H9 (cell line): Measurements from ENCODE around the gene SLC22A17. TPM values are rescaled to one million over a fixed set of nuclear protein-coding genes. Genes with fewer than 3 reads are reported as not detected.

Experiments used
- DNase-seq: peaks from one replicate; pipeline ENCODE4 v3.0.0-alpha.2; 2017
- H2AFZ ChIP-seq: one replicate; pipeline ENCODE4 v1.6.1; 2013; ENCODE audit warnings: mild to moderate bottlenecking, low read length, control low read depth, moderate library complexity
- H2AK5ac ChIP-seq: 2 replicates; pipeline ENCODE4 v1.6.1; 2013; ENCODE audit warnings: low read length, control low read depth, mixed read lengths; ENCODE audit not compliant: insufficient read length
- H2BK120ac ChIP-seq: one replicate; pipeline ENCODE4 v1.6.1; 2013; ENCODE audit warnings: low read depth, mild to moderate bottlenecking, low read length, control low read depth, inconsistent platforms; ENCODE audit not compliant: poor library complexity, severe bottlenecking
- H2BK12ac ChIP-seq: 2 replicates; pipeline ENCODE4 v1.6.1; 2013; ENCODE audit warnings: low read length, control low read depth, mixed read lengths, low read depth; ENCODE audit not compliant: insufficient read length
- H2BK15ac ChIP-seq: 2 replicates; pipeline ENCODE4 v1.6.1; 2013; ENCODE audit warnings: low read depth, low read length, control low read depth
- H2BK20ac ChIP-seq: one replicate; pipeline ENCODE4 v1.6.1; 2013; ENCODE audit warnings: low read depth, mild to moderate bottlenecking, low read length, control low read depth, inconsistent platforms; ENCODE audit not compliant: poor library complexity, severe bottlenecking
- H2BK5ac ChIP-seq: 2 replicates; pipeline ENCODE4 v1.6.1; 2013; ENCODE audit warnings: low read length, control low read depth, mixed read lengths; ENCODE audit not compliant: insufficient read length
- H3K14ac ChIP-seq: 2 replicates; pipeline ENCODE4 v1.6.1; 2013; ENCODE audit warnings: low read length, control low read depth; ENCODE audit not compliant: insufficient read depth
- H3K18ac ChIP-seq: 2 replicates; pipeline ENCODE4 v1.6.1; 2013; ENCODE audit warnings: low read depth, mild to moderate bottlenecking, mixed read lengths, low read length, control low read depth; ENCODE audit not compliant: insufficient read length
- H3K23ac ChIP-seq: 2 replicates; pipeline ENCODE4 v1.6.1; 2013; ENCODE audit warnings: low read length, control low read depth, mixed read lengths, low read depth; ENCODE audit not compliant: insufficient read length
- H3K23me2 ChIP-seq: 2 replicates; pipeline ENCODE4 v1.6.1; 2013; ENCODE audit warnings: low read depth, mild to moderate bottlenecking, mixed read lengths, low read length, control low read depth; ENCODE audit not compliant: insufficient read length, poor library complexity, severe bottlenecking
- H3K27ac ChIP-seq: 2 replicates; pipeline ENCODE4 v1.5.1; 2013; ENCODE audit warnings: low read length, control low read depth, mixed read lengths, low read depth; ENCODE audit not compliant: insufficient read length
- H3K27me3 ChIP-seq: 2 replicates; pipeline ENCODE4 v1.6.1; 2013; ENCODE audit warnings: low read length, control low read depth, inconsistent platforms; ENCODE audit not compliant: insufficient read depth
- H3K4ac ChIP-seq: 2 replicates; pipeline ENCODE4 v1.6.1; 2013; ENCODE audit warnings: low read depth, mild to moderate bottlenecking, control low read depth, inconsistent platforms, low read length, moderate library complexity
- H3K4me1 ChIP-seq: 2 replicates; pipeline ENCODE4 v1.6.1; 2013; ENCODE audit warnings: low read length, control low read depth, inconsistent platforms; ENCODE audit not compliant: insufficient read depth
- H3K4me2 ChIP-seq: 2 replicates; pipeline ENCODE4 v1.6.1; 2013; ENCODE audit warnings: low read length, control low read depth, mixed read lengths; ENCODE audit not compliant: insufficient read length, insufficient read depth
- H3K56ac ChIP-seq: 2 replicates; pipeline ENCODE4 v1.6.1; 2013; ENCODE audit warnings: low read depth, mild to moderate bottlenecking, mixed read lengths, low read length, control low read depth; ENCODE audit not compliant: insufficient read length
- H3K79me1 ChIP-seq: 2 replicates; pipeline ENCODE4 v1.6.1; 2013; ENCODE audit warnings: low read depth, mild to moderate bottlenecking, moderate library complexity, low read length, control low read depth, inconsistent platforms; ENCODE audit not compliant: insufficient read depth, poor library complexity, severe bottlenecking
- H3K79me2 ChIP-seq: 2 replicates; pipeline ENCODE4 v1.6.1; 2013; ENCODE audit warnings: low read length, control low read depth, inconsistent platforms; ENCODE audit not compliant: insufficient read depth
- H3K9ac ChIP-seq: 2 replicates; pipeline ENCODE4 v1.6.1; 2013; ENCODE audit warnings: low read length, control low read depth, mixed read lengths; ENCODE audit not compliant: insufficient read length; ENCODE audit errors: extremely low read depth
- H3K9me3 ChIP-seq: one replicate; pipeline ENCODE4 v1.6.1; 2013; ENCODE audit warnings: low read depth, low read length, inconsistent platforms; ENCODE audit not compliant: control insufficient read depth
- H3T11ph ChIP-seq: one replicate; pipeline ENCODE4 v1.6.1; 2013; ENCODE audit warnings: mild to moderate bottlenecking, low read length, control low read depth, inconsistent platforms
- H4K20me1 ChIP-seq: one replicate; pipeline ENCODE4 v1.6.1; 2013; ENCODE audit not compliant: control insufficient read depth, insufficient read length, insufficient read depth
- H4K5ac ChIP-seq: 2 replicates; pipeline ENCODE4 v1.6.1; 2013; ENCODE audit warnings: low read depth, mild to moderate bottlenecking, mixed read lengths, low read length, control low read depth; ENCODE audit not compliant: insufficient read length
- H4K8ac ChIP-seq: replicated peaks from 2 replicates; pipeline ENCODE4 v1.6.1; 2013; ENCODE audit warnings: low read length, control low read depth, mixed read lengths, low read depth; ENCODE audit not compliant: insufficient read length
- H4K91ac ChIP-seq: 2 replicates; pipeline ENCODE4 v1.6.1; 2013; ENCODE audit warnings: low read depth, mild to moderate bottlenecking, moderate library complexity, mixed read lengths, low read length, control low read depth; ENCODE audit not compliant: insufficient read length
- H3K27ac Mint-ChIP-seq, 3 experiments: 2 replicates in 2 of 3; 3 replicates in 1 of 3; pipeline ENCODE4 v1.8.0; 2020 to 2021; ENCODE audit warnings: mixed read lengths in 3 of 3, mild to moderate bottlenecking in 1 of 3, moderate library complexity in 1 of 3
- H3K27me3 Mint-ChIP-seq: 2 replicates; pipeline ENCODE4 v1.8.0; 2021; ENCODE audit warnings: low read depth, mild to moderate bottlenecking, moderate library complexity, mixed read lengths
- H3K36me3 Mint-ChIP-seq, 3 experiments: 2 replicates in 2 of 3; 3 replicates in 1 of 3; pipeline ENCODE4 v1.8.0; 2020 to 2021; ENCODE audit warnings: low read depth in 3 of 3, mixed read lengths in 3 of 3; ENCODE audit not compliant: insufficient read depth in 1 of 3
- H3K4me1 Mint-ChIP-seq, 2 experiments: 2 replicates each; pipeline ENCODE4 v1.8.0; 2020; ENCODE audit warnings: mixed read lengths in 2 of 2
- H3K4me3 Mint-ChIP-seq, 2 experiments: 2 replicates in 1 of 2; 3 replicates in 1 of 2; pipeline ENCODE4 v1.8.0; 2020 to 2021; ENCODE audit warnings: mild to moderate bottlenecking in 2 of 2, mixed read lengths in 2 of 2, moderate library complexity in 1 of 2
- H3K9me3 Mint-ChIP-seq, 2 experiments: 2 replicates in 1 of 2; 3 replicates in 1 of 2; pipeline ENCODE4 v1.8.0; 2020; ENCODE audit warnings: mild to moderate bottlenecking in 2 of 2, mixed read lengths in 2 of 2, moderate library complexity in 1 of 2
- WGBS: extraction: QIAGEN DNeasy Blood & Tissue Kit; methylation state at CpG from one replicate; pipeline ENCODE4 v1.1.7; 2013; ENCODE audit warnings: missing lambda C conversion rate, low lambda C conversion rate, mixed read lengths; ENCODE audit not compliant: insufficient read length; ENCODE audit errors: extremely low coverage; 5-methylcytosine and 5-hydroxymethylcytosine counted together
- total RNA-seq: library from RNA; stranded (reverse); gene quantifications from 2 replicates; pipeline ENCODE4 v1.2.1, GENCODE V29; 2021
- TF ChIP-seq, protein P1 (sequence below): fragments of 200-600 bp; sonication (generic); conservative IDR thresholded peaks from 3 replicates; pipeline ENCODE4 v1.8.0; 2021; ENCODE audit warnings: antibody characterized with exemption, mild to moderate bottlenecking

Gene SLC22A17
- total RNA-seq, 1 experiment from 2014 or later: 33.0 TPM

DNA sequence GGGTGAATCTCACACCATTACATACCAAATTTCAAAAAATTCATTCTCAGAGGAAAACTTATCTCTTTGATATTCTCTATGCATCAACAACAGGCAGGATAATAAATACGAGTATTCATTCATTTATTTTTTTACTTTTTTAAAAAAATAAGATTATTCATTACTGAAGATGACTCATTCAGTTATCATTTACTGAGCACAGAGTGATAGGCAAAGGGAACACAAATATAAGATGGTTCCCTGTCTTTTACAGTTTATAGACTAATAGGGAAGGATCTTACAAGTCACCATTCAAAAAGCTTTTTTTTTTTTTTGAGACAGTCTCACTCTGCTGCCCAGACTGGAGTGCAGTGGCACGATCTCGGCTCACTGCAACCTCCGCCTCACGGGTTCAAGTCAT is 36.4 kb downstream of the SLC22A17 start:
- peaks cover 5% of the 10 kb centered on the region for H3K23me2 ChIP-seq
- H4K91ac ChIP-seq: no peak overlapping the region
- no peaks in the 10 kb centered on the region; the same call in 1 of the 2 replicates for H3K4me1 ChIP-seq
- H2BK20ac ChIP-seq: no peak overlapping the region
- H2AFZ ChIP-seq: no peak overlapping the region
- no peaks in the 10 kb centered on the region for H3K9me3 ChIP-seq
- Mint-ChIP-seq H3K36me3 (peaks cover 6 to 8% (median 7%) of the 10 kb centered on the region in 3 experiments; a peak in 6 of 7 replicates), H3K27me3 (no peaks in the 10 kb centered on the region), H3K4me3 (no peak overlapping the region), H3K4me1 (peaks cover 12 to 13% of the 10 kb centered on the region in 2 experiments), H3K27ac (no peak overlapping the region), H3K9me3 (no peaks in the 10 kb centered on the region)
- no peak overlapping the region for H2BK5ac ChIP-seq
- H3K23ac ChIP-seq: no peak overlapping the region
- H3K27me3 ChIP-seq: no peaks in the 10 kb centered on the region
- H3K79me1 ChIP-seq: no peaks in the 10 kb centered on the region
- H3K18ac ChIP-seq: no peak overlapping the region
- no peak overlapping the region for H3K9ac ChIP-seq
- no peak overlapping the region for H3K4ac ChIP-seq
- no peak overlapping the region for H3K27ac ChIP-seq
- H2AK5ac ChIP-seq: no peak overlapping the region
- H4K8ac ChIP-seq: no peak overlapping the region
- no peak overlapping the region for H2BK15ac ChIP-seq
- TF ChIP-seq, protein P1, sequence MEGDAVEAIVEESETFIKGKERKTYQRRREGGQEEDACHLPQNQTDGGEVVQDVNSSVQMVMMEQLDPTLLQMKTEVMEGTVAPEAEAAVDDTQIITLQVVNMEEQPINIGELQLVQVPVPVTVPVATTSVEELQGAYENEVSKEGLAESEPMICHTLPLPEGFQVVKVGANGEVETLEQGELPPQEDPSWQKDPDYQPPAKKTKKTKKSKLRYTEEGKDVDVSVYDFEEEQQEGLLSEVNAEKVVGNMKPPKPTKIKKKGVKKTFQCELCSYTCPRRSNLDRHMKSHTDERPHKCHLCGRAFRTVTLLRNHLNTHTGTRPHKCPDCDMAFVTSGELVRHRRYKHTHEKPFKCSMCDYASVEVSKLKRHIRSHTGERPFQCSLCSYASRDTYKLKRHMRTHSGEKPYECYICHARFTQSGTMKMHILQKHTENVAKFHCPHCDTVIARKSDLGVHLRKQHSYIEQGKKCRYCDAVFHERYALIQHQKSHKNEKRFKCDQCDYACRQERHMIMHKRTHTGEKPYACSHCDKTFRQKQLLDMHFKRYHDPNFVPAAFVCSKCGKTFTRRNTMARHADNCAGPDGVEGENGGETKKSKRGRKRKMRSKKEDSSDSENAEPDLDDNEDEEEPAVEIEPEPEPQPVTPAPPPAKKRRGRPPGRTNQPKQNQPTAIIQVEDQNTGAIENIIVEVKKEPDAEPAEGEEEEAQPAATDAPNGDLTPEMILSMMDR: no peak
- no CpG with 5 or more reads among the region's 5 CpGs for WGBS
- no peak overlapping the region for H2BK120ac ChIP-seq
- H4K5ac ChIP-seq: no peak overlapping the region
- no peaks in the 10 kb centered on the region for H4K20me1 ChIP-seq
- no peak for DNase-seq
- H3K56ac ChIP-seq: no peak overlapping the region
- no peak overlapping the region for H3T11ph ChIP-seq
- H3K4me2 ChIP-seq: no peak overlapping the region
- no peak overlapping the region for H3K14ac ChIP-seq
- no peak overlapping the region for H2BK12ac ChIP-seq
- no peaks in the 10 kb centered on the region for H3K79me2 ChIP-seq
